GM12892 (cell line): ENCODE data around the gene ATP8A2.

ENCODE experiments used
- POLR2A ChIP-seq: IDR thresholded peaks from 2 replicates; pipeline ENCODE4 v1.6.1; 2011; ENCODE audit warnings: low read depth, low read length, control low read depth
- POLR2AphosphoS5 ChIP-seq: IDR thresholded peaks from 2 replicates; pipeline ENCODE4 v1.6.1; 2011; ENCODE audit warnings: low read depth, low read length, control low read depth
- TAF1 ChIP-seq: IDR thresholded peaks from 2 replicates; pipeline ENCODE4 v1.6.1; 2011; ENCODE audit warnings: low read depth, mild to moderate bottlenecking, control low read depth, low read length, borderline replicate concordance

- TF ChIP-seq POLR2A (no peak), POLR2AphosphoS5 (no peak), TAF1 (no peak)
Measured at GRCh38 chr13:25733001-25733491, 361.3 kb downstream of the ATP8A2 start.
